Measurements from ENCODE around the gene PON3. TPM values are rescaled to one million over a fixed set of nuclear protein-coding genes. Genes with fewer than 3 reads are reported as not detected.

PON3 gene
- total RNA-seq, 1 experiment from 2014 or later: not detected

DNA sequence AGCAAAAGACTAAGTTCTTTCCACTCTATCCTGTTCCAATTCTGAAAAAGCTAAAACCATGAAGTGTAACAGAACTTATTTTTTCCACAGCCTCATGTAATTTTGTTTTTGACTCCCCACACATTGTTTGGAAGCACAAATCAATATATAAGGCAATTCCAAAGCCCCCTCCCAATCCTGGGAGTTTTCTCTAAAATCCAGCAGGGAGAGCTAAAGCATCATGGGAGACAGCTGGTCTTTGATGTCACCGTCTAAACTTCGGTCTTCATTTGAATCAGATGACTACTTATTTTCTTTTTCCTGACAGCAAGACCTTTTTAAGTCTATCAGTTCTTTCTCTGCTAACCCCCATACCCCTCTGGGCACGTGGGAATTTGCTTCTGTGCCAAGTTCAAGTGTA lies 38.6 kb downstream of the PON3 start:
- H3K4me1 ChIP-seq (ENCODE audit: insufficient read depth, low read length): no peaks in the 10 kb centered on the region
- no peaks in the 10 kb centered on the region for H3K79me2 ChIP-seq (ENCODE audit: low read length)
- H3F3A ChIP-seq (ENCODE audit: low read length, unreplicated experiment): no peaks in the 10 kb centered on the region
- TF ChIP-seq, protein P1, sequence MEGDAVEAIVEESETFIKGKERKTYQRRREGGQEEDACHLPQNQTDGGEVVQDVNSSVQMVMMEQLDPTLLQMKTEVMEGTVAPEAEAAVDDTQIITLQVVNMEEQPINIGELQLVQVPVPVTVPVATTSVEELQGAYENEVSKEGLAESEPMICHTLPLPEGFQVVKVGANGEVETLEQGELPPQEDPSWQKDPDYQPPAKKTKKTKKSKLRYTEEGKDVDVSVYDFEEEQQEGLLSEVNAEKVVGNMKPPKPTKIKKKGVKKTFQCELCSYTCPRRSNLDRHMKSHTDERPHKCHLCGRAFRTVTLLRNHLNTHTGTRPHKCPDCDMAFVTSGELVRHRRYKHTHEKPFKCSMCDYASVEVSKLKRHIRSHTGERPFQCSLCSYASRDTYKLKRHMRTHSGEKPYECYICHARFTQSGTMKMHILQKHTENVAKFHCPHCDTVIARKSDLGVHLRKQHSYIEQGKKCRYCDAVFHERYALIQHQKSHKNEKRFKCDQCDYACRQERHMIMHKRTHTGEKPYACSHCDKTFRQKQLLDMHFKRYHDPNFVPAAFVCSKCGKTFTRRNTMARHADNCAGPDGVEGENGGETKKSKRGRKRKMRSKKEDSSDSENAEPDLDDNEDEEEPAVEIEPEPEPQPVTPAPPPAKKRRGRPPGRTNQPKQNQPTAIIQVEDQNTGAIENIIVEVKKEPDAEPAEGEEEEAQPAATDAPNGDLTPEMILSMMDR (conservative IDR thresholded peaks at IDR 0.05; ENCODE audit: low read depth, low read length): peak; percentile 42
- no peak for TF ChIP-seq EZH2 (IDR thresholded peaks at IDR 0.05; ENCODE audit: low read length, unreplicated experiment)
- no peaks in the 10 kb centered on the region for H4K20me1 ChIP-seq (ENCODE audit: low read length)
- peak; percentile 22 for DNase-seq
- no peaks in the 10 kb centered on the region for H3K9me3 ChIP-seq (ENCODE audit: low read length)
- H3K36me3 ChIP-seq (ENCODE audit: low read depth, low read length): no peaks in the 10 kb centered on the region
- intact Hi-C loops (cut with micrococcal nuclease): loop anchor here (1.0 kb wide), 1 partner anchor 120 kb away; no protein-coding TSS in a partner anchor
- BruUV-seq (replicated peaks): no TSS peak
- no peak for ATAC-seq
- ChIA-PET CTCF (interaction anchor here (1.1 kb wide), 1 partner anchor 120 kb away, joined by 3 read pairs; no protein-coding TSS in a partner anchor), POLR2A (ENCODE audit: unreplicated experiment) (no interaction called here)
- H3K9ac ChIP-seq (ENCODE audit: low read length): no peak overlapping the region
- no peak overlapping the region for H2AFZ ChIP-seq (ENCODE audit: low read length)
- no peaks in the 10 kb centered on the region for H3K9me2 ChIP-seq (replicated peaks; ENCODE audit: low read length)
- no peak overlapping the region for H3K4me2 ChIP-seq (ENCODE audit: low read length)
- no peak overlapping the region for H3K4me3 ChIP-seq (ENCODE audit: low read length)
- H3K27me3 ChIP-seq (ENCODE audit: low read length): no peaks in the 10 kb centered on the region
- H3K27ac ChIP-seq (ENCODE audit: low read length): no peak overlapping the region

DNA sequence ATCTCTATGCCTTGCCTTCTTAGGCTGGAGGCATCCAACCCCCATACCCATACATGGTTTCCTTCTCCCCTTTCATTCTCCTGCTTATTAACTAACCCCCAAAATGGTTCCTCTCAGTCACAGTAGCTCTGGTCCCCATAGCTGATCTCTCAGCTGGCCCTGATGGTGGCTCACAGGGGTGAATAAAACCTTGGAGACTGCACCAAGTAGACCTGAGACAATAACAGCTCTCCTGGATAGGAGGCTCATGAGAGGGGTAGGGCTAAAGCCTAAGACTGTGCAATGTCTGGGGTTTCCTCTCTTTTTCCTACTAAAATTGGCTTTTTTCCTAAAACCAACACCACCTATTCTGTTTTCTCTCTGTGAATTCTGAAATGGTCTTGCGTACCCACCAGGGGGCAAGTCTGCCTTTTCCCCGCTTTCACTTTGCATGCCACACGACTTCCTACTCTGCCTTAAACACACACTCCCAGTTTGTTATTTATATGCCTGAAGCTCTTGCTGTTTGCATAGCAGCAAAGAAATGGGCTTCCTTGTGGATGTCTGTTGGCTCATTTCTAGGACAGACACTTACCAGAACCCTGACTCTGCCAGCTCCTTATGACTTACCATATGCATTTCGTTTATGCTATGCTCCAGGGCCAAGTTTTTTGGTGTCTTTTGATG lies 53.4 kb downstream of the PON3 start:
- H3K27me3 ChIP-seq (ENCODE audit: low read length): no peaks in the 10 kb centered on the region
- H3K4me3 ChIP-seq (ENCODE audit: low read length): no peak overlapping the region
- no peak overlapping the region for H3K9ac ChIP-seq (ENCODE audit: low read length)
- TF ChIP-seq EZH2 (IDR thresholded peaks at IDR 0.05; ENCODE audit: low read length, unreplicated experiment) (no peak), EZH2phosphoT487 (IDR thresholded peaks at IDR 0.05; ENCODE audit: borderline replicate concordance, low read length) (no peak)
- TF ChIP-seq, protein P1 (conservative IDR thresholded peaks at IDR 0.05; ENCODE audit: low read depth, low read length): 0 out of 2 replicates have a peak, but pooled peaks have one; percentile 12
- H3K4me1 ChIP-seq (ENCODE audit: insufficient read depth, low read length): no peaks in the 10 kb centered on the region
- intact Hi-C loops (cut with micrococcal nuclease): no loop called here
- ChIA-PET CTCF (no interaction called here), POLR2A (ENCODE audit: unreplicated experiment) (no interaction called here)
- no peak for DNase-seq
- BruUV-seq (replicated peaks): no TSS peak
- H3K9me3 ChIP-seq (ENCODE audit: low read length): no peaks in the 10 kb centered on the region
- no peaks in the 10 kb centered on the region for H3K9me2 ChIP-seq (replicated peaks; ENCODE audit: low read length)
- no peaks in the 10 kb centered on the region for H3K36me3 ChIP-seq (ENCODE audit: low read depth, low read length)
- H3K27ac ChIP-seq (ENCODE audit: low read length): no peak overlapping the region
- ATAC-seq: no peak
- no peak overlapping the region for H2AFZ ChIP-seq (ENCODE audit: low read length)
- H4K20me1 ChIP-seq (ENCODE audit: low read length): no peaks in the 10 kb centered on the region
- H3F3A ChIP-seq (ENCODE audit: low read length, unreplicated experiment): no peaks in the 10 kb centered on the region
- H3K79me2 ChIP-seq (ENCODE audit: low read length): no peaks in the 10 kb centered on the region
- H3K4me2 ChIP-seq (ENCODE audit: low read length): no peak overlapping the region

DNA sequence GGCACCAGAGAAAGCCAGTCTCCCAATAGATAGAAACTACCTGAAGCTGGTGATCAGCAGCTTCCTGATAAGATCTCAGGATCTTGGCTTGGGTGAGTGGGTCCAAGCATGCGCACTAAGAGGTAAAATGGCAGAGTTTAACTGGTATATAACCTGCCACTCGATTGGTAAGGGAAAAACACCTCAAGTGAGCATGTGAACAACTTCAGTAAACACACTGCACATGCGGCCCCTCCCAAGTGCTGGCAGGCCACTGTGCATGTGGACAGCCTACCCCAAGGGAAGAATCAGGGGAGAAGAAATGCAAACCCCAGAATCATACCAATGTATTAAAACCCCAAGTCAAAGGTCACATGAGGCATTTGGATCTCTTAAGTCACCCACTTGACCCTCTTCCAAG lies 54.1 kb downstream of the PON3 start:
- CTCF ChIA-PET: no interaction called here

More for the DNA sequence above, 54.1 kb downstream of the PON3 start:
- no peak overlapping the region for H3K4me2 ChIP-seq (ENCODE audit: low read length)
- ATAC-seq (no peak), DNase-seq (no peak)
- no peak overlapping the region for H3K27ac ChIP-seq (ENCODE audit: low read length)
- H3K79me2 ChIP-seq (ENCODE audit: low read length): no peaks in the 10 kb centered on the region
- H3K9ac ChIP-seq (ENCODE audit: low read length): no peak overlapping the region
- no peaks in the 10 kb centered on the region for H3K9me3 ChIP-seq (ENCODE audit: low read length)
- no peaks in the 10 kb centered on the region for H3K36me3 ChIP-seq (ENCODE audit: low read depth, low read length)
- TF ChIP-seq, protein P1 (conservative IDR thresholded peaks at IDR 0.05; ENCODE audit: low read depth, low read length): no peak
- TF ChIP-seq EZH2 (IDR thresholded peaks at IDR 0.05; ENCODE audit: low read length, unreplicated experiment) (no peak), EZH2phosphoT487 (IDR thresholded peaks at IDR 0.05; ENCODE audit: borderline replicate concordance, low read length) (no peak)
- no TSS peak for BruUV-seq (replicated peaks)
- H3K4me1 ChIP-seq (ENCODE audit: insufficient read depth, low read length): no peaks in the 10 kb centered on the region
- POLR2A ChIA-PET (ENCODE audit: unreplicated experiment): no interaction called here
- H3K27me3 ChIP-seq (ENCODE audit: low read length): no peaks in the 10 kb centered on the region
- no peaks in the 10 kb centered on the region for H3F3A ChIP-seq (ENCODE audit: low read length, unreplicated experiment)
- H3K9me2 ChIP-seq (replicated peaks; ENCODE audit: low read length): no peaks in the 10 kb centered on the region
- no peaks in the 10 kb centered on the region for H4K20me1 ChIP-seq (ENCODE audit: low read length)
- intact Hi-C loops (cut with micrococcal nuclease): no loop called here
- H3K4me3 ChIP-seq (ENCODE audit: low read length): no peak overlapping the region
- no peak overlapping the region for H2AFZ ChIP-seq (ENCODE audit: low read length)
